TTC549 (cell line): ENCODE data around the gene RNF183.
A peak's percentile ranks its signal among the peaks of the same experiment; 100 is the strongest.
"Not testable (repeated sequence)": the region's sequence is repeated elsewhere in the genome, so short reads cannot be mapped to it uniquely, and the experiment has no call there.

Experiments
- FAIRE-seq: peaks from 2 replicates; lab custom pipeline; 2012; peaks lifted over from hg19 to GRCh38; lab: Jason Lieb, UNC

The RNF183 gene

GRCh38 chr9:113316030-113316429, 12.9 kb upstream of the RNF183 start:
- no peak for FAIRE-seq

GRCh38 chr9:113315231-113315630, 12.1 kb upstream of the RNF183 start:
- no peak for FAIRE-seq

GRCh38 chr9:113313261-113313660, 10.1 kb upstream of the RNF183 start:
- no peak for FAIRE-seq

- FAIRE-seq: no peak
These were observed 8.8 kb upstream of the RNF183 start for GRCh38 chr9:113311961-113312360.

- no peak for FAIRE-seq
These were observed 7.4 kb upstream of the RNF183 start for GRCh38 chr9:113310538-113310937.

GRCh38 chr9:113309204-113309813, 6.1 kb upstream of the RNF183 start:
- peak; percentile 81 for FAIRE-seq

- FAIRE-seq: no peak
These were observed 4.3 kb upstream of the RNF183 start for GRCh38 chr9:113307396-113307975.

GRCh38 chr9:113306566-113306965, 3.4 kb upstream of the RNF183 start:
- no peak for FAIRE-seq

- no peak for FAIRE-seq
These were observed 1.6 kb downstream of the RNF183 start for GRCh38 chr9:113301548-113301947.

GRCh38 chr9:113299800-113300292, 3.3 kb downstream of the RNF183 start:
- no peak for FAIRE-seq

- FAIRE-seq: no peak
These were observed 4.0 kb downstream of the RNF183 start for GRCh38 chr9:113298924-113299770.

- FAIRE-seq: no peak
These were observed 4.9 kb downstream of the RNF183 start for GRCh38 chr9:113298311-113298710.

GRCh38 chr9:113296796-113297558, 6.2 kb downstream of the RNF183 start:
- FAIRE-seq: no peak

- FAIRE-seq: not testable (repeated sequence)
These were observed 6.9 kb downstream of the RNF183 start for GRCh38 chr9:113296247-113296646.

- no peak for FAIRE-seq
These were observed 9.8 kb downstream of the RNF183 start for GRCh38 chr9:113293285-113293878.

- no peak for FAIRE-seq
These were observed 13.0 kb downstream of the RNF183 start for GRCh38 chr9:113290052-113290607.

- FAIRE-seq: no peak
These were observed 14.1 kb downstream of the RNF183 start for GRCh38 chr9:113289091-113289490.

- FAIRE-seq: no peak
These were observed 21.8 kb downstream of the RNF183 start for GRCh38 chr9:113281356-113281755.

- no peak for FAIRE-seq
These were observed 24.3 kb downstream of the RNF183 start for GRCh38 chr9:113278840-113279239.

- FAIRE-seq: peak; percentile 88
These were observed 27.7 kb downstream of the RNF183 start, which contains the start of the genes CDC26 and PRPF4 for GRCh38 chr9:113275157-113276131. Gene CDC26, minus strand, starts transcription at chr9:113275572. Its CDS starts 3,065 bp downstream, at chr9:113272507. Gene PRPF4, plus strand, starts transcription at chr9:113275658. Its CDS starts 86 bp downstream, at chr9:113275744.
